GM12891 (cell line): ENCODE measurements around the gene NPBWR2.

ENCODE experiments used
- POLR2A ChIP-seq: IDR thresholded peaks from 2 replicates; pipeline ENCODE4 v1.6.1; 2011; ENCODE audit warnings: low read depth, low read length, control low read depth
- POLR2AphosphoS5 ChIP-seq: IDR thresholded peaks from 2 replicates; pipeline ENCODE4 v1.6.1; 2011; ENCODE audit warnings: low read depth, low read length, control low read depth
- SPI1 ChIP-seq: IDR thresholded peaks from 2 replicates; pipeline ENCODE4 v1.6.1; 2011; ENCODE audit warnings: low read depth, low read length, control low read depth
- TAF1 ChIP-seq: IDR thresholded peaks from 2 replicates; pipeline ENCODE4 v1.6.1; 2011; ENCODE audit warnings: low read depth, low read length, control low read depth

DNA sequence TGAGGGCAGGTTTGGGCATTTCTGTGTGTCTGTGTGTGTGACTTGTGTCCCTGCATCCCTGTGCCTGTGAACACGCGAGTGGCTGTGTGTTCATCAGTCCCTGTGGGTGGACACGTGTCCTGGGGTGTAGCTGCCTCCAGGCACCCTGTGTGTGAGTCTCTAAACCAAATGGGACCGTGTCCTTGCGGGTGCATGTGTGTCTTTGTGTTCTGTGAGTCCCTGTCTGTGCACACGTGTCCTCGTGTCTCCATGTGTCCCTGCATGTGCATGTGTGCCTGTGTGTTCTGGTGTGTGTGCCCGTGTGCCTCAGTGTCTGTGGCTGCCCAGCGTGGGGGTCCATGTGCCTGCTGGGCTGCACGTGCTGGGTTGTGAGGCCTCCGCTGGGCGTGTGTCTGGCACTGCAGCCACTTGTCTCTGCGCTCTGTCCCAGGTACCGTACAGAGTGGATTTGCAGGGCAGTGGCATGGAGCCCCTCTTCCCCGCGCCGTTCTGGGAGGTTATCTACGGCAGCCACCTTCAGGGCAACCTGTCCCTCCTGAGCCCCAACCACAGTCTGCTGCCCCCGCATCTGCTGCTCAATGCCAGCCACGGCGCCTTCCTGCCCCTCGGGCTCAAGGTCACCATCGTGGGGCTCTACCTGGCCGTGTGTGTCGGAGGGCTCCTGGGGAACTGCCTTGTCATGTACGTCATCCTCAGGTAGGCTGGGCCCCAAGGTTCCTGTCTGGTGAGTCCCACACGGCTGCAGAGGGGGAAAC is 14.9 kb downstream of the NPBWR2 start:
- TF ChIP-seq POLR2A (no peak), POLR2AphosphoS5 (no peak), TAF1 (no peak), SPI1 (no peak)
